ENCODE data around the gene DNAAF8. TPM values are rescaled to one million over a fixed set of nuclear protein-coding genes. Genes with fewer than 3 reads are reported as not detected.

The DNAAF8 gene
- total RNA-seq, 1 donor from 2014 or later, result 0.11 TPM

DNA sequence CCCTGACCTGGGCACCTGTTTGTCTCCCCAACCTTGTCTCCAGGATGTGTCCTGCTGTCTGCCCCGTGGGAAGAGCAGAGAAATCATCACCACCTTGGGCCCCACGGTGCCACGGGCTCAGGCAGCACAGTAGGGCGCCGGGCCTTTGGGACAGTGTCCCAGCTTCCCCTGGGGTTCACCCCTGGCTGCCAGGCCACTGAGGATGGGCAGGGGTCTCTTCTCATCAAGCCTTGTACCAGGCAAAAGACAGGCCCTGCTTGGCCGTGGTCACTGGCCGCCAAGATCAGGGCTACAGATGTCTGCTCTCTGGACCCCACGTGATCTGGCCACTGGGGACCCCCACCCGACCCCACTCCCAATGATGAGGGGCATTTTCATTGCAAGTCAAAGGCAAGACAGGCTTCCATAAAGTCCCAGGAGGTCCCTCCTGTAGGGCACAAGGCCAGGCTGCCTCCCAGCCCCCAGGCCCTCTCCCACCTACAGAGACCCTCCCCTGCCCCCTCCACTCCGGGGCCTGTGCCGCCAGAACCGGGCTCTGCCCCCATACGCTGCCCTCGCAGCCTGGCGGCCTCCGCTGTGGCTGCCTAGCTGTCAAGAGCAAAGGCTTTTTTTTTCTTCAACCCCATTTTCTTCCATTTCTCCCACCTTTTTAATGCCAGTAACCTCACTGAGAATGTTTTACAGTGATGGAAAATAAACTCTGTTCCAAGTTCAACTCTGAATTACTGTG is 14.5 kb downstream of the DNAAF8 start:
- intact Hi-C loops (cut with micrococcal nuclease), result no loop called here

DNA sequence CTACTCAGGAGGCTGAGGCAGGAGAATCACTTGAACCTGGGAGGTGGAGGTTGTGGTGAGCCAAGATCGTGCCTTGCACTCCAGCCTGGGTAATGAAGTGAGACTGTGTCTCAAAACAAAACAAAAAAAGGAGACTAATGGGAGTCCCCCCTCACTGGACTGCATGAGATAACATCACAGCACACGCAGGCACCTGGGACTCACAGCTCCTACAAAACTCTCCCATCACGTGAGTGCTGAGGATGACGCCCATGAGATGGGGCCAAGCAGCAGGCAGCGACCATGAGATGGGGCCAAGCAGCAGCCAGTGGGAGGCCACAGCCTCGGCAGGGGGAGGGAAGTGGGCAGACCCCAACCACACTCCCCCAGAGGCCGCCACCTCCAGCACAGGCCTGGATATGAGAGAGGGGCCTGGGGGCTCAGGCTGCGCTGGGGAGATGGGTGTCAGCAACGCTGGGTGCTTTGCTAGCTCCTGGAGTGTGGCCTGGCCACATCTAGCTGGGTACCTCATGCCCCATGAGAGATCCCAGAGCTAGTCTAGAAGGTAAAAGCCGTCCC is 15.4 kb downstream of the DNAAF8 start:
- intact Hi-C loops (cut with micrococcal nuclease), result no loop called here

DNA sequence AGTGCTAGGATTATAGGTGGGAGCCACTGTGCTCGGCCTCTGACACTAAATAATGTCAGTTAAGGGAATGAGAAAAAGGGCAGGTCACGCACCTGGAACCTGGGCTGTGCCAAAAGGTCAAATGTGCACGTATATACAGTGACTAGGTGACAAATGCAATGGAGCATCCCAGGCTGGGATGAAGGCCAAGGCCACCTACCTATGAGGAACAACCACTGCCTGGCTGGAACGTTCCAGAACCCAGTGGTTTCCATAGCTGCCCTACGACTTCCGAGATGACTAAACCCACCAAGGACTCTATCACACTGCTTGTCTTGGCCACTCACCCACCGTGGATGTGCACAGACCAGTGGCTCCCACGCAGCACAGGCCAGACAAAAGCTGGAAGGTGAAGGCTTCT is 16.6 kb downstream of the DNAAF8 start:
- intact Hi-C loops (cut with micrococcal nuclease), result no loop called here

DNA sequence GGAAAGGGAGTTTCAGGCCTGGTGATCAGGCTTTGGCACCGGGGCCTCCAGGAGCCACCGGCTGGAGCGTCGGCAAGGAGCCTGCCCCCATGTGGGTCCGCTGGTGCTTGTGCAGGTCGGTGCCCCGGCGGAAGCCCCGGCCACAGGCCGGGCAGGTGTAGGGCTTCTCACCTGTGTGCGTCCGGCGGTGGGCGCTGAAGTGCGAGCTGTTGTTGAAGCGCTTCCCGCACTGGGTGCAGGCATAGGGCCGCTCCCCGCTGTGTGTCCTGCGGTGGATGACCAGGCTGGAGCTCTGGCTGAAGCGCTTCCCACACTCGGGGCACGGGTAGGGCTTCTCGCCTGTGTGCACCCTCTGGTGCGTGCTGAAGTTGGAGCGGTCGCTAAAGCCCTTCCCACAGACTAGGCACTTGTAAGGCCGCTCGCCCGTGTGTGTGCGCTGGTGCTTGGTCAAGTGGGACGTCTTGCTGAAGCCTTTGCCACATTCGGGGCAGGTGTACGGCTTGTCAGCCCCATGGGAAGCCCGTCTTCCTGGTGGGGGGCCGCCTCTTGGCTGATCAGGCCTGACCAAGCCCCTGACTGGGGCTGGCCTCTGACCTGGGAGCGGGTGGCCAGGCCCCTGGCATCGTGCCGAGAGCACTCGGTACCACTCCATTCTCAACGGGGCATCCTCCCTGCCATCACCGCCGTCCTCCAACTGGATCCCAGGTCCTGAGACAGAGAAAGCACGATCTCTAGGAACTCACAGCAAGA is 18.2 kb downstream of the DNAAF8 start:
- intact Hi-C loops (cut with micrococcal nuclease), result no loop called here

DNA sequence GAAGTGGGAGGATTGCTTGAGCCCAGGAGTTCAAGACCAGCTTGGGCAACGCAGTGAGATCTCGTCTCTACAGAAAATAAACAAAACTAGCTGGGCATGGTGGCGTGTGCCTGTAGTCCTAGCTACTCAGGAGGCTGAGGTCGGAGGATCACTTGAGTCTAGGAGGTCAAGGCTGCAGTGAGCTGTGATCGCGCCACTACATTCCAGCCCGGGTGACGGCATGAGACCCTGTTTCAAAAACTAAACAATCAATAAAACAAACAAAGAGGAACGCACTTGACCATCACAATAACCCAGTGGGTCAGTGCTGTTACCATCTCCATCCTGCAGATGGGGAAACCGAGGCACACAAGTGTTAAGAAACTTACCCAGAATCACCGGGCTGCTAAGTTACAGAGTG is 18.9 kb downstream of the DNAAF8 start:
- intact Hi-C loops (cut with micrococcal nuclease), result no loop called here

DNA sequence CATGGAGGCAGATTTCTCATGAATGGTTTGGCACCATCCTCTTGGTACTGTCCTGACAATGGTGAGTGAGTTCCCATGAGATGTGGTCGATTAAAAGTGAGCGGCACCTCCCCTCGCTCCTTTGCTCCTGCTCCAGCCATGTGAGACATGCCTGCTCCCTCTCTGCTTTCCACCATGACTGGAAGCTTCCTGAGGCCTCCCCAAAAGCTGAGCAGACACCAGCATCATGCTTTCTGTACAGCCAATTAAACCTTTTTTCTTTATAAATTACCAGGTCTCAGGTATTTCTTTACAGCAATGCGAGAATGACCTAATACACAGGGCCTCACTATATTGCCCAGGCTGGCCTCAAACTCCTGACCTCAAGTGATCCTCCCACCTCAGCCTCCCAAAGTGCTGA is 20.5 kb downstream of the DNAAF8 start:
- intact Hi-C loops (cut with micrococcal nuclease), result no loop called here

DNA sequence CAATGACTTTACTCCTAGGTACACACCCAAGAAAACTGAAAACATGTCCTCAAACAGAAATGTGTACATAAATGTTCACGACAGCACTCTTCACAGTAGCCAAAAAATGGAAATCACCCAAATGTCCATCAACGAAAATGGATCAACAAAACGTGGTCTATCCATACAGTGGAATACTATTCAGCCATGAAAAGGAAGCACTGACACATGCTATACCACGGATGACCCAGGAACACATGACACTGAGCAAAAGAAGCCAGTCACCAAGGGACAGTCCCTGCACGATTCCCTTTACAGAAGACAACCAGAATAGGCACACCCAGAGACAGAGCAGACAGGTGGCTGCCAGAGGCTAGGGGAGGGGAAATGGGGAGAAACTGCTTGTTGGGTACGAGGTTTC is 21.4 kb downstream of the DNAAF8 start:
- intact Hi-C loops (cut with micrococcal nuclease), result no loop called here

DNA sequence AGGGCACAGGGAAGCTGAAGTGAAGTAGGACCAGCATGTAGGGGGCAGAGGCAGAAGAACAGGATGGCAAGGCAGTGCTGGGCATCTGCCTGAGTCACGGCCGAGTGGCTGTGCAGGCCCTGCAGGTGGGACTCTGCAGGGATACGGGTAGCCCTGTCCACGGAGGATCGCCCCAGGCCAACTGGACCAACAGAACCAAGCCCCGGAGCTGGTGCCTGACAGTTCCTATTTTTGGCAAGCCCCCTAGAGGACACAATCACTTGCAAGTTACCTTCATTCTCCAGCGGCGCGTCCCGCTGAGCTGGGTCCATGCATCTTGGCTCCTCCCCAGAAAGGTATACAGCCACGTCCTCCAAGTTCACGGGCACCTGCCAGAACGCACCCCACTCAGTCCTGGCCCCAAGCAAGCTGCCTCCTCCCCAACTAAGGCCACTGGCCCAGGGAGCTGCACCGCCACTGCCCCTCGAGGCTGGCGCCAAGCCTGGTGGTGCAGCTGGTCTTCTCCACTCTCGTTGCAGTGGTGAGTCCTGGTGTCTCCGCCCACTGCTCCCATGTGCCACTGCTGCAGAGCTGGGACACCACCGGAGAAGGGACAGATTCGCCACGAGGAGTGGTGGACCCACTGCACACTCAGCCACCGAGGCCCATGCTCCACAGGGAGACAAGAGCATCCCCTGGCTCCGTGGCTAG is 26.0 kb downstream of the DNAAF8 start:
- intact Hi-C loops (cut with micrococcal nuclease), result loop anchor here (10.0 kb wide), 1 partner anchor 146 kb away; the partner anchor contains the start of gene UBALD1

DNA sequence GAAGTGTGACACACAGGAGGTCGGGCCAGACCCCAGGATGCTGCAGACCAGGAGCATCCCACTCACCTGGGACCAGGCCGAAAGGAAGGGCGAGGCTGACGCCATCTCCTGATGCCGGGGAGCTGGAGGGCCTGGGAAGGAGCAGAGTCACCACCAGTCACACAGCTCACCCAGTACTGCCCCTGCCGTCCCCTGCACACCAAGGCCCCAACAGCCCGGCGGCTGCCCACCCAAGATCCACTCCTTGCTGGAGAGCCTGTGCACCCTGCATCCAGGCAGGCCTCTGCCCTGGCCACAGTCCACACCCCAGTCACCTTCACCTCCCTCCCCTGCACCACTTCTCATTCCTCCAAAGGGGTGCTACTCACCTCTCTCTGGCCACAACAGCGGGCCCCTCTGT is 27.9 kb downstream of the DNAAF8 start:
- intact Hi-C loops (cut with micrococcal nuclease), result loop anchor here (10.0 kb wide), 1 partner anchor 147 kb away; the partner anchor contains the start of gene UBALD1

DNA sequence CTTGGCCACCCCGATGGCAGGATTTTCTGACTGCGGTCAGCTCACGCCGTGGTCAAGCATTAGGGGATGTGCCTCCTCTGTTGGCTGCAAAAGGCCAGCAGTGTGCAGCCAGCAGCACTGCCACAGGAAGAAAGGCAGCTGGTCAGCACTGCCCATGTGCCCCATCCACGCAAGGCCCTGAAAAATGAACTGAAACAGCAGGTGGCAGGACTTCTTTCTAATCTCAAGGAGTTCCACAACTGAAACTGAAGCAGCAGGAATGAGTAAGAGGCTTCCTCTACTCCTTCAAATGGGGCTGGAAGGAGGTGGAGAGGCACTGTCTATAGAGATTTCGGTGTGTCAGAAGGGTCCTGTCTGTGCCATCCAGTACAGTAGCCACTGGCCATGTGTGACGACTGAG is 29.5 kb downstream of the DNAAF8 start:
- intact Hi-C loops (cut with micrococcal nuclease), result loop anchor here (10.0 kb wide), 1 partner anchor 149 kb away; the partner anchor contains the start of gene UBALD1

DNA sequence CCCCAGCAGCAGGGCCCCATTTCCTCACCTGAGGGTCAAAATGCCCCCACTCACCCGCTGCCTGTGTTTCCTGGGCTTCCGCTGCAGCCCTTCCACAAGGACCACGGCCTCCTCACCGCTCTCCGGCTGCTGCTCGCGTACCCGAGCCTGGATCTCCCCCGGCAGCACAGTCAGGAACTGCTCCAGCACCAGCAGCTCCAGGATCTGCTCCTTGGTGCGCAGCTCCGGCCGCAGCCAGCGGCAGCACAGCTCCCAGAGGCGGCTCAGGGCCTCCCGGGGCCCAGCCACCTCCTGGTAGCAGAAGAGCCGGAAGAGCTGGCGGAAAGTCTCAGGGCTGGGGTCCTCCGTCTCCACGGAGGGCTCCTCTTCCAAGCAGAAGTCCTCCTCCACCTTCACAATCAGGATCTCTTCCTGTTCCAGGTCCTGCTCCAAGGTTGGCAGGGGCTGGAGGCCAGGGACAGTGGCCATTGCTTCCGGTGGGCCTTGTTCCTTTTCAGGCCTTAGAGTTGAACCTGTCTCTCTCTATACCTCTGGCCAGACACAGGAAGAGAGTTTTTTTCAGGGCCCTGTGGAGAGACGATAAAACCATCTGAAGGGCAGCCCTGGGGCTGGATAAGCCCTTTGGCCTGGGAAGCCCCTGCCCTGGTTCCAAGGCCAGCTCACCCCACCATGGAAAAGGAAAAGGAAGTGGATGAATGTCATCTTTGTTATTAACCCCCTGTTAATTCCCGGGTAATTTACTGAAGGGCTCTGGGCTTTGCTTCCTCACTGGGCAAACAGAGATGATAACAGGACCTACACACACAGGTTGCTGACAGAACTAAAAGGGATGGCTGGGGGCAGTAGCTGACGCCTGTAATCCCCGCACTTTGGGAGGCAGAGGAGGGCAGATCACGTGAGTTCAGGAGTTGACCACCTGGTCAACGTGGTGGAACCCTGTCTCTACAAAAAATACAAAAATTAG is 31.5 kb downstream of the DNAAF8 start:
- intact Hi-C loops (cut with micrococcal nuclease), result loop anchor here (10.0 kb wide), 1 partner anchor 151 kb away; the partner anchor contains the start of gene UBALD1

DNA sequence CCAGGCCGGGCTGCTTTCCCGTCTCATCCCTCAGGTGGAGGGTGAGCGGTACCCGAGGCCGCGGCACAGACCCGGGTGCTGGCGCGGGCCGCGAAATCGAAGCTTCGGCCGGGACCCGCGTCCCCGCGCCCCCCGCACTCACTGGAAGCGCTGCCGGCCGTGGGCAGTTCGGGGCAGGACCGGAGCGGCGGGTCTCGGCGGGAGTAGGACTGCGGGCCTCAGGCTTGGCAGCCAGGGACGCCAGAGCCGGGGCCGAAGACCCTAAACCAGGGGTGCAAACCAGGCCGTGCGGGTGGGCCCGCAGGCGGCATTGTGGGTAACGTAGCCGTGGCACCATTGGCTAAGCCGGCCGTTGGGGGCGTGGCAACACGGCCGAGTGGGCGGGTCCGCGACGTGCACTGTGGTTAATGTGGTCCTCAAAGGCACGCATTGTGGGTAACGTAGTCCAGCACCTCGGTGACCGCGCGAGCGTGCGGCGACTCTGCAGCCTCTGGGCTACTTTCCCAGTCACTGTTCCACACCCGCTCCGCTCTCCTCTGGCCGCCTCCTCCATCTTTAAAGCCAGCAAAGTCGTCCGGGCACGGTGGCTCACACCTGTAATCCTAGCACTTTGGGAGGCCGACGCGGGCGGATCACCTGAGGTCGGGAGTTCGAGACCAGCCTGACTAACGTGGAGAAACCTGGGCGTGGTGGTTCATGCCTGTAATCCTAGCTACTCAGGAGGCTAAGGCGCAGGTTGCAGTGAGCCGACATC is 32.7 kb downstream of the DNAAF8 start, which contains the start of gene ZNF500:
TSS of gene ZNF500 (minus strand) at position 288 of the 754 bp plus-strand sequence. CDS start 1,184 bp downstream, outside the sequence.
- intact Hi-C loops (cut with micrococcal nuclease), result loop anchor here (1.0 to 10.0 kb wide), 3 partner anchors 35 to 342 kb away; partner anchors contain the start of genes DNAJA3, ROGDI and UBALD1

DNA sequence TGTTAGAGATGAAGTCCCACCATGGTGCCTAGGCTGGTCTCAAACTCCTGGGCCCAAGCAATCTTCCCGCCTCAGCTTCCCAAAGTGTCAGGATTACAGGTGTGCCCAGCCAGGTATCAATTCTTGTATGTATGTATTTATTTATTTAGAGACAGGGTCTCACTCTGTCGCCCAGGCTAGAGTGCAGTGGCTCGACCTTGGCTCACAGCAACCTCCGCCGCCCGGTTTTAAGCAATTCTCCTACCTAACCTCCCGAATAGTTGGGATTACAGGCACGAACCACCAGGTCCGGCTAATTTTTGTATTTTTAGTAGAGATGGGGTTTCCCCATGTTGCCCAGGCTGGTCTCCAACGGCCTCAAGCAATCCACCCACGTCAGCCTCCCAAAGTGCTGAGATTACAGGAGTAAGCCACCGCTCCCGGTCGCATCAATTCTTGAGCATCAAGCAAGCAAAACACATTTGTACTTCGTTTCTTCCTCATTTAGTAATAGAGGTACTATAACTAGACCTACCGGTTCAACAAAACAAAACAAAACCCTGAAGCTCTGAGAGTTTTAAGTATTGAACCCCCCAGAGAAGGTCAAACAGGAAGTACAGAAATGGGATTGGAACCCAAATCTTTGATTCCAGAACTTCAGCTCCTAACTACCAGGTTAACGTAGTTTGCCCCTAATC is 33.7 kb downstream of the DNAAF8 start:
- intact Hi-C loops (cut with micrococcal nuclease), result loop anchor here (1.0 to 10.0 kb wide), 5 partner anchors 34 to 343 kb away; partner anchors contain the start of genes ANKS3, DNAAF8, DNAJA3 and ROGDI

DNA sequence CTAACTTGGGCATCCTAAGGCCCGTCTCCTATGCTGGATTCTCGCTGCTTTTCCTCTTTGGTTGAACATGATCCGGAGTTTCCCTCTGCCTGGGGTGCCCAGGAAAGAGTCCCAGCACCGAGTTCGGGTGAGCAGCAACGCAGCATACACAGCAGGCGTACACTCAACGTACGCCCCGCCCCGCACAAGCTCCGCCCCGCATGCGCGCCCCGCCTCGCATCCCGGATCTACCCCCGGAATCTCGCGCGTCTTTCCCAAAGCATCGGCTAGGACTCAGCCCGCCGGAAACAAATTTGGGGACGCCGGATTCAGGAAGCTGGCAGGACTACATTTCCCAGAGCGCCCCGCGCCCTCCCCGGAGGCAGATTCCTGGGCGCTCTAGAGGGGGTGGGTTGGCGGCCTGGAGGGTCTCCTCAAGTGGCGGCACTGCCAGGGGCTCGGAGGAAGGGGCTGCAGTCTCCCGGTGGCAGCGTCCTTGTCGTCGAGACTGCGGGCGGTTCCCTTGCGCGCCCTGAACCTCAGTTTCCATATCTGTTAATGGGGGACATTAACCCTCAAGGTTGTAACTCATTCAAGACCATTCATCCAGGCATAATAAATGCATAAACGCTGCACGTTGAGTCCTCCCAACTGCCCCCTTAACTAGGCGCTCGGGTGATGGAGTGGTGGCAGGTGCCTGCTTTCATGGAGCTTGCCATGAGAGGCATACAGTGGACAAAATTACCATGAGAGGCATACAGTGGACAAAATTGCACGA is 34.4 kb downstream of the DNAAF8 start:
- intact Hi-C loops (cut with micrococcal nuclease), result loop anchor here (1.0 to 10.0 kb wide), 3 partner anchors 34 to 190 kb away; partner anchors contain the start of genes ANKS3, DNAAF8, SEC14L5 and UBALD1

DNA sequence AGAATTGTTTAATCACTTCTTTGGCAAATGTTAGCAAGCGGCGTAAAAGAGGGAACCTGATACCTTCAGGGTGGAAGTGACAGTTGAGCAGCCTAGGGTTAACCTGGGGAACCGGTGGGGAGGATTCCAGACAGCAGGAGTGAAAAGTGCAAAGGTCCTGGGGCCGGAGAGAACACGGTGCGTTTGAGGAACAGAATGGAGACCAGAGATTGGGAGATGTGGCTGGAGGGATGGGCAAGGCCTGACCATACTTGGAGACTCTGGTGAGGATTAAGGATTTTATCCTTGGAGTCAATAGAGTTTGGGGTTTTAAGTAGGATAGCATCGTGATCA is 34.9 kb downstream of the DNAAF8 start:
- intact Hi-C loops (cut with micrococcal nuclease), result loop anchor here (10.0 kb wide), 1 partner anchor 154 kb away; the partner anchor contains the start of gene UBALD1

DNA sequence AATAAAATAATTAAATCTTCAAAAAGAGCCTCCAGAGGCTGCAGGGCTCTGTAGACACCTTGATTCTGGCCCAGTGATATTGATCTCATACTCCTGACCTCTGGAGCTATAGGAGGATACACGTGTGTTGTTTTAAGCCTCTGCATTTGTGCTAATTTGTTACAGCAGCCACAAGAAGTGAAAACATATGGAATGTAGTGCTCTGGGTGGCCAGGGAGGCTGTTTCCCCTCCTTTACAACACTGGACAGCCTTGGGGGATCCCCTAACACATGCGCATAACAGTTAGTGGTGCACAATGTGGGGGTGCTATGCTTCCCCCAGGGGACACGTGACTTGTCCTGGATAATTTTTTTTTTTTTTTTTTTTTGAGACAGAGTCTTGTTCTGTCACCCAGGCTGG is 37.3 kb downstream of the DNAAF8 start:
- intact Hi-C loops (cut with micrococcal nuclease), result no loop called here

DNA sequence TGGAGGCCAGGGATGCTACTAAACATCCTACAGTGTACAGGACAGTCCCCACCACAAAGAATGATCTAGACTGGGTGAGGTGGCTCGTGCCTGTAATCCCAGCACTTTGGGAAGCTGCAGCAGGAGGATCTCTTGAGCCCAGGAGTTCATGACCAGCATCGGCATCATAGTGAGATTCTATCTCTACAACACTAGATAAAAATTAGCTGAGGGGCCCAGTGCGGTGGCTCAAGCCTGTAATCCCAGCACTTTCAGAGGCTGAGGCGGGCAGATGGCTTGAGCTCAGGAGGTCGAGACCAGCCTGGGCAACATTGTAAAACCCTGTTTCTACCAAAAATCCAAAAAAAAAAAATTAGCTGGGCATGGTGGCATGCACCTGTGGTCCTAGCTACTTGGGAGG is 38.0 kb downstream of the DNAAF8 start:
- intact Hi-C loops (cut with micrococcal nuclease), result no loop called here

DNA sequence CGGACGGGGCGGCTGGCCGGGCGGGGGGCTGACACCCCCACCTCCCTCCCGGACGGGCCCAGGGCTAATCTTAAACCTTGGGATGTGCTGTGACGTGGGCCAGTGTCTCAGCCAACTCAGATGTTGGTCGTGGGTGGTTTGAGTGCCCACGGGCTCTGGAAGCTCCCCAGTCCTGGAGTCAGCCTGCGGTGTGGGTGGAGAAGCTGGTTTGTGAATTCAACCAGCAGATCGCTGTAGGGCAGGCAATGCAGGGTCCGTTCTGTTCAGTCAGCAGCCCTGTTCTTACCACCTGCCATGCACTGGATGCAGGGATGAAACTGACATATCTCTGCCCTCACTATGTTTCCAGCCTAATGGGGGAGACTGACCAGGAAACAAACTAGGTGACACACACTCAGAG is 40.7 kb downstream of the DNAAF8 start:
- intact Hi-C loops (cut with micrococcal nuclease), result no loop called here
